Measurements from ENCODE around the gene CD82.

CD82 gene

DNA sequence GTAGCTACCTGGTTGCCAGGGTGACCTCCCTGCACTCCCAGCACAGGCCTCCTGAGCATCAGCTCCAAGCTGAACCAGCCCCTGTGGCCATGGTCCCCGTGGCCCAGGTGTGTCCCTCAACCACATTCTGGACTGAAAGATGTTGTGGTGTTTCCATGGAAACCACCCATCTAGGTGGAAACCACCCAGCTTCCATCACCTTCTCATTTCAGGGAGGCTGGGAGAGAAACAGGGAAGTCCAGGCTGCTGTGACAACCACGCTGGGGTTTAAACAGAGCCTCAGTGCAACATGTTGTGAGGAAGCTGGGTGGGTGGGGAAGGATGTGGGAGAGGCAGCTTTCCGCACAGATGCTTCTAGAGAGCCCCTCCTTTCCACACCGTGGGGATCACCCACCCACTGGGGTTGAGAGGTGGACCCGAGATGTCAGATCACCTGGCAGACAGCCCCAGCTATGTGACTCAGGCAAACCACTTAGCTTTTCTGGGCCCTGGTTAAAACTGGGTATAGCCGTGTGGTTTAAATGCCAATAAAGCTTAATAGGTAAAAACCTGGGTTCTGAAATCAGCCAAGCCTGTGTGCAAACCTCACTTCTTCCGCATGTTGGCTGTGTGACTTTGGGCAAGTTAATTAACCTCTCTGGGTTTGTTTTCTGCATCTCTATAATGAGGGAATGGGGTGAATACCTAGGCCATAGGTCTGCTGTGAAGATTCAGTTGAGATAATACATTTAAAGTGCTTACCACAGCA lies 46.4 kb downstream of the CD82 start:
- no peak overlapping the region for H3K4me3 ChIP-seq
- H3K27me3 ChIP-seq = no peaks in the 10 kb centered on the region
- H3K4me1 ChIP-seq = peaks cover 0 to 97% (median 82%) of the 10 kb centered on the region in 4 donors
- H3K9me3 ChIP-seq = no peaks in the 10 kb centered on the region
- TF ChIP-seq, protein P1, sequence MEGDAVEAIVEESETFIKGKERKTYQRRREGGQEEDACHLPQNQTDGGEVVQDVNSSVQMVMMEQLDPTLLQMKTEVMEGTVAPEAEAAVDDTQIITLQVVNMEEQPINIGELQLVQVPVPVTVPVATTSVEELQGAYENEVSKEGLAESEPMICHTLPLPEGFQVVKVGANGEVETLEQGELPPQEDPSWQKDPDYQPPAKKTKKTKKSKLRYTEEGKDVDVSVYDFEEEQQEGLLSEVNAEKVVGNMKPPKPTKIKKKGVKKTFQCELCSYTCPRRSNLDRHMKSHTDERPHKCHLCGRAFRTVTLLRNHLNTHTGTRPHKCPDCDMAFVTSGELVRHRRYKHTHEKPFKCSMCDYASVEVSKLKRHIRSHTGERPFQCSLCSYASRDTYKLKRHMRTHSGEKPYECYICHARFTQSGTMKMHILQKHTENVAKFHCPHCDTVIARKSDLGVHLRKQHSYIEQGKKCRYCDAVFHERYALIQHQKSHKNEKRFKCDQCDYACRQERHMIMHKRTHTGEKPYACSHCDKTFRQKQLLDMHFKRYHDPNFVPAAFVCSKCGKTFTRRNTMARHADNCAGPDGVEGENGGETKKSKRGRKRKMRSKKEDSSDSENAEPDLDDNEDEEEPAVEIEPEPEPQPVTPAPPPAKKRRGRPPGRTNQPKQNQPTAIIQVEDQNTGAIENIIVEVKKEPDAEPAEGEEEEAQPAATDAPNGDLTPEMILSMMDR (IDR thresholded peaks at IDR 0.05) = no peak
- DNase-seq = no peak
- H3K36me3 ChIP-seq = peaks cover 4 to 20% (median 6%) of the 10 kb centered on the region in 3 donors
- H3K27ac ChIP-seq = peak overlapping the region; percentile 82 to 84
- intact Hi-C loops (cut with DNase I; ENCODE audit: low total_unique reads) = no loop called here

DNA sequence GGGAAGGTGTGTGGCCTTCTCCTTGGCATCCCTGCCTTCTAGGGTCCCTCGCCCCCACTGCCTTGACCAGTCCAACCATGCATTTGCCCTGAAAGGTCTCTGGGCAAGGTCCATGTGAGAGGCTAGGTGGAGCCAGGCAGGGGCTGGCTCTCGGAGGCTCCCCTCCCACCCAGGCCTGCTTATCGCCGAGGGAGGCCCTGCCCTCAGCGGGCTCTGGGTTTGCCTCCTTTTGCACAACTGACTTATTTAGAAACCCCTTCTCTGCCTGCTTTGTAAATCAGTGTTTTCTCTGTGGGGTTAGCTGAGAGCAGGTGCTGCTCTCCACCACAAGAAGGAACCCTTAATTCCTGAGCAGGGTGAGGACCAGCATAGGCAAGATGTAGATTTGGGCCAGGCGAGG lies 47.7 kb downstream of the CD82 start:
- H3K4me1 ChIP-seq = peaks cover 0 to 87% (median 71%) of the 10 kb centered on the region in 4 donors
- no peak overlapping the region for H3K4me3 ChIP-seq
- DNase-seq = no peak
- intact Hi-C loops (cut with DNase I; ENCODE audit: low total_unique reads) = no loop called here
- peak overlapping the region; percentile 65 to 82 for H3K27ac ChIP-seq
- no peaks in the 10 kb centered on the region for H3K9me3 ChIP-seq
- H3K27me3 ChIP-seq = no peaks in the 10 kb centered on the region
- H3K36me3 ChIP-seq = peaks cover 7 to 24% (median 8%) of the 10 kb centered on the region in 3 donors
- TF ChIP-seq, protein P1 (IDR thresholded peaks at IDR 0.05) = no peak

DNA sequence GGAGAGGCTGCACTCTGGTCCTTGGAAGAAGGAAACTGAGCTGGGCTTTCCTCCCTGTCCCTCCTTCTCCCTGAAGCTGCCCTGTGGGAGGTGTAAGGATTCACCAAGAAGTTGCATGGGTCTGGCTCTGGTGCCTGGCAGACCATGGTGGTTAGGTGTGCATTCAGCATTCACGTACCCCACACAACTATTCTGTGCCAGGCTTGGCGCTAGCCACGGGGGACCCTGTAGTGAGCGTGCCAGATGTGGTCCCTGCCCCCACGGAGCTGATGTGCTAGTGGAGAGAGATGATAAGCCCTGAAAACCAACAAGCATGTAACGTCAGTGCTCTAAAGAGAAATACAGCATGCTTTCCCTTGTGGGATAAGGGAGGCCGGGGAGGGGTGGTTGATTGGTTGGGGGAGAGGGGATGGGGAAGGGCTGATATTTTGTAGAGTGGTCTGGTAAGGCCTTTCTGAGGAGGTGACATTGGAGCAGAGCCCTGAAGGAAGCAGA lies 48.9 kb downstream of the CD82 start:
- Histone ChIP-seq H3K36me3 (peaks cover 10 to 36% (median 18%) of the 10 kb centered on the region in 3 donors), H3K4me1 (peaks cover 0 to 75% (median 59%) of the 10 kb centered on the region in 4 donors), H3K27ac (peak overlapping the region; percentile 65 to 82), H3K4me3 (no peak overlapping the region), H3K9me3 (no peaks in the 10 kb centered on the region), H3K27me3 (no peaks in the 10 kb centered on the region)
- intact Hi-C loops (cut with DNase I; ENCODE audit: low total_unique reads) = no loop called here
- TF ChIP-seq, protein P1 (IDR thresholded peaks at IDR 0.05) = no peak
- no peak for DNase-seq

DNA sequence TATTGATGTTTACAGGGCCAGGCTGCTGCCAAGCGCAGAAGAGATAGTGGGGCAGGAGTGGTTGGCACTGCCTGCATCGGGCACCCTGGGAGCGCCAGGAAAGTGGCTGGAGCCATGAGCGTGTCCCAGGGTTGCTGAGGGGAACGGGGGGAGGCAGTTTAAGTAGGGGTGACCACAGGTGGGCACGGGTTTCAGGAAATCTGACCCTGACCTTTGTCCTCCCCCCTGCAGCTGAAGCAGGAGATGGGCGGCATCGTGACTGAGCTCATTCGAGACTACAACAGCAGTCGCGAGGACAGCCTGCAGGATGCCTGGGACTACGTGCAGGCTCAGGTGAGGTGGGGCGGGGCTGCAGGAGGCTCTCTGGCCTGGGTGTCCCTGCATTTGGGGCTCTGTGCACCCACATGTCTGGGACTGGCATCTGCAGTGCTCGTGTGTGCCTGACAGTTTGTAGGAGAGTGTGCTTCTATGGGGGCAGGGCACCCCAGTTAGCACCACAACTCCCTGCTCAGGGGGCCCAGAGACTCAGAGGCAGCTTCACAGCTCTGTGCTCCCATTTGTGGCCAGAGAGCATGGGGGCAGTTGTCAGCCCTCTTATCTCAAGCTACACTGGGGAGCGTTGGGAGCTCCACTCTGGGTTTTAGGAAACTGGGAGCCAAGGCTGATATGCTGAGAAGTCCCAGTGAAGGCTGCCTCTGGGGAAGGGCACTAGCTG lies 49.7 kb downstream of the CD82 start:
- DNase-seq = peak in 1 of 2 donors; percentile 45
- H3K27me3 ChIP-seq = no peaks in the 10 kb centered on the region
- H3K27ac ChIP-seq = peak overlapping the region; percentile 65 to 82
- peaks cover 10 to 37% (median 18%) of the 10 kb centered on the region in 3 donors for H3K36me3 ChIP-seq
- intact Hi-C loops (cut with DNase I; ENCODE audit: low total_unique reads) = no loop called here
- no peak overlapping the region for H3K4me3 ChIP-seq
- H3K4me1 ChIP-seq = peaks cover 0 to 66% (median 50%) of the 10 kb centered on the region in 4 donors
- no peaks in the 10 kb centered on the region for H3K9me3 ChIP-seq
- TF ChIP-seq, protein P1 (IDR thresholded peaks at IDR 0.05) = no peak

DNA sequence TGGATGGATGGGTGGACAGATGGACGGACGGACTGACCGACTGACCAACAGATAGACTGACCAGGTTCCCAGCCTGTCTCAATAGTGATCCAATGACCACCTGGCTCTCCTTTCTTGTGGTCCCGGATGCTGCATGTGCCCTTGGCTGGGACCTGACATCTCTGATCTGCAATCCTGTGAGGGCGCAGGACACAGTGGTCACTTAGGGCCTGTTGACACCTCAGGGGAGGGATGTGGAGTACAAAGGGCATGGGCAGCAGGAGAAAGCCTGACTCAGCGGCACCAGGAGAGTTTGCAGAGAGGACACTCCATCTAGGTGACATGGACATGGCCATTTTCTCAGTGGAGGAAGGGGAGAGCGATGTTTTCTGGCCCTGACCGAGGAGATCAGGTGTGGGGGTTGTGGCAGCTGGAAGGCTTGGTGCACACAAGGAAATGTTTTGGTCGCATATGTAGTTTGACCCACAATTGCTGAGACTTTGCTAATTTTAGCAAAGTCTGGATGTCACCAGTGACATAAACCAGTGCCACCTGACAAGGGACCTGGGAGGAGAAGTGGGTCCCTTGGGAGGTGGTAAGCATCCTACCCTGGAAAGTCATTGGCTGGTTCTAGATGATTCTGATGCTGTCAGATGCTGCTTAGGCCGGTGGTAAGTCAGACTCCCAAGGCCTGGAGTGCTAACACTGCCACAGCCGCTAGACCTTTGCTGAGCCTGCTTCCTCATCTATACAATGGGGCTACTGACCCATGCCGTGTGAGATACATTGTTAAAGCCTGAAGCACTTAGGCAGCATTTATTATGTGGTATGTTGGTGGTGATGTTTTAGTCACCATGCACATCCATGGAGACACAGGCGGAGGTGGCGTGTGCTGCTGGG lies 50.7 kb downstream of the CD82 start:
- H3K4me3 ChIP-seq = no peak overlapping the region
- H3K4me1 ChIP-seq = peaks cover 0 to 61% (median 44%) of the 10 kb centered on the region in 4 donors
- no peaks in the 10 kb centered on the region for H3K9me3 ChIP-seq
- peak; percentile 9 to 51 for DNase-seq
- H3K27me3 ChIP-seq = no peaks in the 10 kb centered on the region
- intact Hi-C loops (cut with DNase I; ENCODE audit: low total_unique reads) = loop anchor here (2.0 kb wide), 1 partner anchor 59 kb away; no protein-coding TSS in a partner anchor
- no peak overlapping the region for H3K27ac ChIP-seq
- TF ChIP-seq, protein P1 (IDR thresholded peaks at IDR 0.05) = no peak
- H3K36me3 ChIP-seq = peaks cover 10 to 37% (median 18%) of the 10 kb centered on the region in 3 donors
